OCI-LY7 (cell line): ENCODE measurements around the gene PDE9A.

Source experiments
- CTCF ChIP-seq: fragments of 200-600 bp; sonication (generic); conservative IDR thresholded peaks from 2 replicates; pipeline ENCODE4 v1.5.1; 2014; ENCODE audit warnings: mild to moderate bottlenecking, antibody characterized with exemption, low read length, moderate library complexity, mixed read lengths
- EZH2phosphoT487 ChIP-seq: fragments of 200-600 bp; sonication (generic); IDR thresholded peaks from 2 replicates; pipeline ENCODE4 v1.6.1; 2018; ENCODE audit warnings: low read depth, borderline replicate concordance, mild to moderate bottlenecking, mixed run types, antibody characterized with exemption, low read length, moderate library complexity, mixed read lengths

GRCh38 chr21:42637267-42638041, 16.0 kb upstream of the PDE9A start:
- no peak for TF ChIP-seq CTCF
- TF ChIP-seq EZH2phosphoT487 = no peak
